HuH-7 (cell line): ENCODE data around the gene ABCC1.
"Not testable (repeated sequence)": the region's sequence is repeated elsewhere in the genome, so short reads cannot be mapped to it uniquely, and the experiment has no call there.

Experiments used
- DNase-seq: peaks from one replicate; pipeline ENCODE4 v3.0.0; 2011; ENCODE audit warnings: low spot score

ABCC1 gene

DNA sequence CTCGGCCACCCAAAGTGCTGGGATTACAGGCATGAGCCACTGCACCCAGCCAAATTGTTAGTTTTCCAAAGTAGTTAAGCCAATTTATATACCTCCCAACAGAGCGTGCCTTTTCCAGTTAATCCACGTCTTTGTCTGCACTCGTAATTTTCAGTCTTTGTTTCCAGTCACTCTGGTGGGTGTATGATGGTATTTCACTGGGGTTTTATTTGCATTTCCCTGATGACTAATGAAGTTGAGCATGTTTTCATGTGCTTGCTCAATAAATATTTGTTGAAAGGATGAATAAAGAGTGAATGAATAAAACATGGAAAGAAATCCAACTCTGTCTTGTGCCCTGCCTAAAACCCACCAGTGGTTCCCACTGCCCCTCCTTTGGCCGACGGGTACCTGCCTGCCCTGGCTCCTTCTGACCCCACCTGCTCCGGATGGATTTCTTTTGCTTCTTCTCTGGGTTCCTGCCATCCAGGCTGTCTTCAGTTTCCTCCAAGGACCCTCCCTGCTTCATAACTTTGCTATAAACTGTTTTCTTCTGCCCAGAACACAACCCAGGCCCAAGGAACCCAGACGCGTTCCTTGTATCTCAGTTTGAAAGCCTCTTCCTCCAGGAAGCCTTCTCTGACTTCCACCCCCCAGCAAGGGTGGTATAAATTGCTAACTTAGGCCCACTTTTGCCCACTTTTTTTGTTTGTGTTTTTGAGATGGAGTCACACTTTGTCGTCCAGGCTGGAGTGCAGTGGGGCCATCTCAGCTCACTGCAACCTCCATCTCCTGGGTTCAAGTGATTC lies 3.0 kb upstream of the ABCC1 start:
- no peak for DNase-seq

DNA sequence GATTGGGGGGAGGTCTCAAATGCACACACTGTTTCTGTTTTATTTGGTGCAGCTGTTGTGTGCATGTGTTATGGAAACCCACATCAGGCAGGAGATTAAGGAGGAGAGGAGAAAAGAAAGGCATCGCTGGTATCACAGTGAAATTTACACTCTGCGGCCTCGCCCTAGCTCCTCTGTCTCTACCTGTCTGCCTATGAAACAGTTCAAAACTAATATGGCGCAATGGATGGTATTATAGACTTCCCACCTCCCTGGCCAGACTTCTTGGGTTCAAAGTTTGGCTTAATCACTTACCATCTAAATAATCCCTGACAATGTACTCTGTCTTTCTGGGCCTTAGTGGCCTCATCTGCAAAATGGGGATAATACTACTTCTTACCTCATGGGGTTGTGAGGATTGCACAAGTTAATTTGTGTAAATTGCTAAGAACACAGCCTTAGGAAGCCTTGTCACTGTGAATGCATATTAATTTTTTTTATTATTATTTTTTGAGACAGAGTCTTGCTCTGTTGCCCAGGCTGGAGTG lies 1.4 kb upstream of the ABCC1 start:
- no peak for DNase-seq

DNA sequence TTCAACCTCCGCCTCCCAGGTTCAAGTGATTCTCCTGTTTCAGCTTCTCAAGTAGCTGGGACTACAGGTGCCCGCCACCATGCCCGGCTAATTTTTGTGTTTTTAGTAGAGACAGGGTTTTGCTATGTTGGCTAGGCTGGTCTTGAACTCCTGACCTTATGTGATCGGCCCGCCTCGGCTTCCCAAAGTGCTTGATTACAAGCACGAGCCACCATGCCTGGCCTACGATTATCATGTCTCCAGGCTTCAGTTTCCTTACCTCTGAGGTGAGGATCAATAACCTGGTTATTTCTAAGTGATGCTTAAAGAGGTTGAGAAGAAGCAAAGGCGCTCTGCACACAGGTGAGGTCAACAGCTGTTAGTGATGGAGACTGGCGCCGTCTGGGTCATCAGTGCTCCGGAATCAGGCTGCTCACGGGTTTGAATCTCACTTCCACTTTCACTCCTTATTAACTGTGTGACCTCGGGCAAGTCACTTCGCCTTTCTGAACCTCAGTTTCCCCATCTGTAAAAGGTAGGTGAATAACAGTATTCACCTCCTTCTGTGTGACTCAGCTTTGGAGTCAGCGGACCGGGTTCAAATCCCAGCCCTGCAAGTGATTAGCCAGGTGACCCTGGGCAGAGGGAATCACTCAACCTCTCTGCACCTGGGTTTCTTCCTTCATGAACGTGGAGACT lies 745 bp upstream of the ABCC1 start:
- no peak for DNase-seq

DNA sequence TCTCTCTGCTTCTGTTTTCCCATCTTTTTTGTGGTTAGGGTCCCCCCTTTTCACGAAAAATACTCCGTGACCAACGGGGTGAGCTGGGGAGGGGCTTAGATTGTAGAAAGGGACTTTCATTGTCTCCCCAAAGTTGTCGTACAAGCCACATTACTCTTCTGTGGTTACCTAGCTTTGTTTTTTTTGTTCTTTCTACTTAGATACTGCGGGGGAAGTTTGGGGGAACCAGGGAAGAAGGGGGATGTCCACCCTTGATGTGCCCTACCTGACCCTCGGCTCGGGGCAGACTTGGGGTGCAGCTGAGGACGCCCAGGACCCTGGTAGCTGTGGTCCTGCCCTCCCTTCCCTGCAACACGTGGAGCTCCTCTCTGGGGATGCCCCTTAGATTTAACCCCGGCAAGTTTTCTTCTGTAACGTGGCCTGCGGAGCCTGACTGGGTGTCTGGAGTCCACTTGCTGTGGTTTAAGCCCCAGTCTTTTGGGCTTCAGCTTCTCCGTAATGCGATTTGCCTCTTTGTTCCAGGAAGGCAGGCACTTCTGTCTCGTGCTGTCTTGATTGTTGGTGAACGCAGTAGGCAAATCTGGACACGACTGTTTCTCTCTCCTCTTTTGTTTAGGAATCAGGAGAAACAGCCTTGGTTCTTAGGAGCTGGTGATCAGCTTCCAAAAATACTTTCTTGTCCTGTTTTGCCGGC lies 892 bp downstream of the ABCC1 start:
- DNase-seq, result no peak

DNA sequence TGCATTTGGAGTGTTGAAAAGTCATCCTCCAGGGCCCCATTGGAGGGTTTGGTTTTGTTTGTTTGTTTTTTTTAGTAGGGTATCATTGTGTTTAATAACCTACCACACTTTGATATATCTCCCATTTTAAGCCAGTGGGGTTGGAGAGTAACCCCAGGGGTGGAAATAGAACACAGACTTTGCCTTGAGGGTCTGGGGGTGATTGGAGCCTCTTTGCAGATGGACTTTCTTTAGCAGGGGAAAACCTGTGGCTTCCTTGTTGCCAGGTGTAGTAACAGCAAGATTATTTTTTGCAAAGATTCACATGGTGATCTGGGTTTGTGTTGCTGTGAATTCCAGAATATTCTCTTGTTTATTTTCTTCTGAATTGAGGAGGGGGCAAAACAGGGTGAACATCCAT lies 1.5 kb downstream of the ABCC1 start:
- no peak for DNase-seq

DNA sequence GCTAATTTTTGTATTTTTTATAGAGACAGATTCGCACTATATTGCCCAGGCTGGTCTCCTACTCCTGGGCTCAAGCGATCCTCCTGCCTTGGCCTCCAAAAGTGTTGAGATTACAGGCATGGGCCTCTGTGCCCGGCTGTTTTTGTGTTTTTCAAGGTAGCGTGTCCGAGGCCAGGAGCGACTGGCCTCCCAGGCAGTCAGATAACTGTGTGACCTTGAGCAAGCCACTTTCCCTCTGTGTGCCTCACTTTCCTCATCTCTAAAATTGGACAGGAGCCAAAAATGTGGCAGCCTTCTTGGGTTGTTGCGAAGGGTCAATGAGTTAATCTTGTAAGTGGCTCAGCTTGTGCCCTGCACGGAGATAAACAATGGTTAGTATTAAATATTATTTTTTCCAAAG lies 2.4 kb downstream of the ABCC1 start:
- DNase-seq, result no peak

DNA sequence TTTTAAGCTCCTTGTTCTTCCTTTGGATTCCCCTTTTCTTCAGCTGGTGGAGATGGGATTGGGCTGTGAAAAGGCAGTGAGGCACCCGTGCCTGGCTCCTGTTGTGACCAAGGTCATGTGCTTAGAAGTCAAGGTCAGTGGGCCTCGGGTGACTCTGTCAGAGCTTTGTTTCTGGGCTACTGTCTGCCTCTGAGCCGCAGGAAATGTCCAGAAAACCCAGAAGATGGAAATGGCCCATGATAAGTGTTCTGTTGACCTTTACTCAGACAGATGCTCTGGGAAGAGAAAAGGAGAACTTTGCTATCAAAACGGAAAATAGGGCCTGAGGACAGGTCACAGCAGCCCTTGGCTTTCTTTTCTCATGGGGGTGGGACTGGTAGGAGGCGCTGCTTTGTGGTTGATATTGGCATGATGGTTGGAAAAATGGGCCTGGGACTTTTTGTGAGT lies 2.9 kb downstream of the ABCC1 start:
- no peak for DNase-seq

DNA sequence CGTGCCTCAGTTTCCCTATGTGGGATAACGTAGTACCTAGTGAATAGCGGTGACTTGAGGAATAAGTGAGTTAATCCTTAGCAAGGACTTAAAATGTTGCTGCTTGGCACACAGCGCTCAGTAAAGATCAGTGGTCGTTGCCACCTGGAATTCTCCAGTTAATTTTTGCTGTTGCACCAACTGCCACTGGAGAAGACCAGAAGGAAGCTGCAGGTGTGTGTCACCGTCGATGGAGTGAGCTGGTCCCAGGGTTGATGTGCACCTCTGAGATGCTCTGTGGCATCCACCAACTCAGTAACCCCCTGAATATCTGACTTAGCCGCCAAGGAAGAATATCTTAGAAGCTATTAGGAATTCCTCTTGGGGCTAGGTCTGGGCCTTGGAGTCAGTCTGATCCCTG lies 4.1 kb downstream of the ABCC1 start:
- no peak for DNase-seq

DNA sequence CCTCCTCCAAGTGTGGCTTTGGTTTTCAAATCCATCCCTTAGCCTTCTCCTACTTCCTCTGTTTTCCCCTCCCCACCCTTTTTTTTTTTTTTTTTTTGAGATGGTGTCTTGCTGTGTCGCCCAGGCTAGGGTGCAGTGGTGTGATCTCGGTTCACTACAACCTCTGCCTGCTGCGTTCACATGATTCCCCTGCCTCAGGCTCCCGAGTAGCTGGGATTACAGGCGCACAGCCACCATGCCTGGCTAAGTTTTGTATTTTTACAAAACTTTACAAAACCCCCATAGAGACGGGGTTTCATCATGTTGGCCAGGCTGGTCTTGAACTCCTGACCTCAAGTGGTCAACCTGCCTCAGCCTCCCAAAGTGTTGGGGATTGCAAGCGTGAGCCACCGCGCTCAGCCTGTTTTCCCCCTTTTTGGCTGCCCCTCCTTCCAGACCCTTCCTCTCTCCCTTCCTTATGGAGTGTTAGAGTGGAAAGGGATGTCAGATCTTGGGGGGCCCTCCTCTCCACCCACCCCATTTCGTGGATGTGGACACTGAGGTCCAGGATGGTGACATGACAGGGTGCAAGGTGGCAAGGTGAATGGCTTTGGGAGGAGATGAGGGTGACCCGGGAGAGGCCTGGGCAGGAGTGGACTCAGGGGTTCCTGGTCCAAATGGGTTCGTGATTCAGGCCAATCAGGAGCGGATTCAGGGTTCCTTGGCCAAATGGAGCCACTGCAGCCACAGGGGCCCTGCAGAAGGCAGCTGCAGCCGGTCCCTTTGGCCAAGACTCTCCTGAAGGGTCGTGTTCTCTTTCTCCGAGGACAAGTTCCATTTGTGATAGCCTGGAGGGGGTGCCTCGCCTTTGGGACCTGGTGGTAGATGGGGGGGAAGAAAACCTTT lies 4.8 kb downstream of the ABCC1 start:
- no peak for DNase-seq

DNA sequence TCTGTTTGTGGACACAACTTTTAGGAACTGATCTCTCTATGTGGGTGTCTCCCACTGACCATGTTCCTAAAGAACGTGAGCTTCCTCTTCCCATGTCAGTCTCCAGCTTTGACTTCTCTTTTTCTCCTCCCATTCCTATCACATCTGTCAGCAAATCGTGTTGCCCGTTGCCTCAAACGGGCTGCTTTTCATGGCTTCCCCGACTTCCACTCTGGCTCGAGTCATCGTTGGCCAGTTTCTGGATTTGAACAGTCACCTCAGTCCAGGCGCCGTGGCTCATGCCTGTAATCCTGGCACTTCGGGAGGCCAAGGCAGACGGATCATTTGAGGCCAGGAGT lies 5.4 kb downstream of the ABCC1 start:
- DNase-seq, result no peak

DNA sequence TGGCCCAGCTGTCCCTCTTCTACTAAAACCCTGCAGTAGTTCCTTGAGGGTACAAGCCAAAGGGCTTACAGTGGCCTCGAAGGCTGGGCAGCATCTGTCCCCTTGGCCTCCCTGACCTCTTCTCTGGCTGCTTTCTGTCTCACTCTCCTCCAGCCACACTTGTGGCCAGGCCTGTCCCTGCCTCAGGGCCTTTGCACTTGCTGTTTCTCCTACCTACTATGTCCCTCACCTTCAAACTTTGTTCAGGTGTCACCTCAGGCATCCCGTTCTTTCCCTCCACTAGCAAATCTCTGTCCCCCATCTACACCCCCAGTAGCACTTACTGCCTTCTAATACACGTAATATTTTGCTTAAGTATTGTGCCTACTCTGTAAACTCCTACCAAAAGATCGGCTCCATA lies 6.0 kb downstream of the ABCC1 start:
- no peak for DNase-seq

DNA sequence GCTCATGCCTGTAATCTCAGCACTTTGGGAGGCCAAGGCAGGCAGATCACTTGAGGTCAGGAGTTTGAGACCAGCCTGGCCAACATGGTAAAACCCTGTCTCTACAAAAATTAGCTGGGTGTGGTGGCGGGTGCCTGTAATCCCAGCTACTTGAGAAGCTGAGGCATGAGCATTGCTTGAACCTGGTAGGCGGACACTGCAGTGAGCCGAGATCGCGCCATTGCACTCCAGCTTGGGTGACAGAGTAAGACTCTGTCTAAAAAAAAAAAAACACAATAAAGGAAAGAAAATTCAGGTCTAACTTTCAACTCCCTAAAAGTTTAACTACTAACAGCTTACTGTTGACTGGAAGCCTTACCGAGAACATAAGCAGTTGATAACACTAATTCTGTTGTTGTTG lies 6.7 kb downstream of the ABCC1 start:
- DNase-seq, result not testable (repeated sequence)

DNA sequence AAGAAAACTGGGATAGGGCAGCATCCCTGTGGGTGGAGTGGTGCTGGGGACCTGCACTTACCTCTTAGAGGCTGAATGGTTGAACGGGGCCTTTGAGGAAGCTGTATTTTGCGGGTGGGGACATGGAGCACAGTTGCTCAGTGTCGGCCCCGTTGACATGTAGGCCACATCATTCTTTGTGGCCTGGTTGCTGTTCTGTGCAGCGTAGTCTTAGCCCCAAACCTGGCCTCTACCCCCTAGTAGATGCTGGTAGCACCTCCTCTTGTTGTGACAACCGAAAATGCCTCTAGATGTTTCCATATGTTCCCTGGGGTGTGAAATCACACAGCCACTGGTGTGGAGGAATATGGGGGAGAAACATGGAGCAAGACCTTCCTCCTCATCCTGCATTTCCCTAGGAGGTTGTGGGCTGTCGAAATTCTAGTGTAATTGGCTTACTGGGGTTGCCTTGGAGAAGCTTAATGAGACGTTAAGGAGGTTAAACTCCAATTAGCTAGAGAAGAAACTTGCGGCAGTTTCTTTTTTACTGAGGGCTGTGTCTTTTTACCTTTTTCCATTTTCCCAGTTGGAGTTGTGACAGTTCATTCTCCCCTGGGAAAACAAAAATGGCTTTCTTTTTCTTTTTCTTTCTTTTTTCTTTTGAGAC lies 9.4 kb downstream of the ABCC1 start:
- no peak for DNase-seq

DNA sequence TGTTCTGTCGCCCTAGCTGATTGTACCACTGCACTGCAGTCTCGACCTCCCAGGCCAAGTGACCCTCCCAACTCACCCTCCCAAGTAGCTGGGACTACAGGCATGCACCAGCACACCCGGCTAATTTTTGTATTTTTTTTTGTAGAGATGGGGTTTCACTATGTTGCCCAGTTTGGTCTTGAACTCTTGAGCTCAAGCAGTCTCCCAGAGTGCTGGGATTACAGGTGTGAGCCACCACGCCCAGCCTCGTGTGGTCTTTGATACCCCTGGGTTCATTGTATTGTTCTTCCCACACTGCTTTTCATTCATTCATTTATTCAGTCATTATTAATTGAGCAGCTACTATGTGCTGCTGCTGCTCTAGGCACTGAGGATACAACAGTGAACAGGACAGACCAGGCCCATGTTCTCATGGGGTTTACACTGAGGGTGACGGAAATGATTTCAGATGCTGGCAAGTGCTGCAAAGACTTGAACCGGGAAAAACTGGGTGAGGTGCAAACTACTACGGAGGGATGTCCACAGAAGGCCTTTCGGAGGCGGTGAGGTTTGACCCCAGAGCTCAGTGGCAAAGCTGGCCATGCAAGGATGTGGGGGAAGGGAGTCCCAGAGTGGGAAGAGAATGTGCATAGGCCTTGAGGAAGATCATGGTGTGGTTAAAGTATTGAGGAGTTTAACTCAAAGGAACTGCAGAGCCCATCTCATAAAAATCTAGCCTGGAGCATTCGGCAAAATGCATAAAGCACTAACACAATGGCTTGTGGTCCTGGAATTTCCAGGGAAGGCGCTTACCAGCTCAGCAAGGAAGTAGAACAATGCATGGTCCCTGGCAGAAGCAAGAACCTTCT lies 10.9 kb downstream of the ABCC1 start:
- DNase-seq, result no peak

DNA sequence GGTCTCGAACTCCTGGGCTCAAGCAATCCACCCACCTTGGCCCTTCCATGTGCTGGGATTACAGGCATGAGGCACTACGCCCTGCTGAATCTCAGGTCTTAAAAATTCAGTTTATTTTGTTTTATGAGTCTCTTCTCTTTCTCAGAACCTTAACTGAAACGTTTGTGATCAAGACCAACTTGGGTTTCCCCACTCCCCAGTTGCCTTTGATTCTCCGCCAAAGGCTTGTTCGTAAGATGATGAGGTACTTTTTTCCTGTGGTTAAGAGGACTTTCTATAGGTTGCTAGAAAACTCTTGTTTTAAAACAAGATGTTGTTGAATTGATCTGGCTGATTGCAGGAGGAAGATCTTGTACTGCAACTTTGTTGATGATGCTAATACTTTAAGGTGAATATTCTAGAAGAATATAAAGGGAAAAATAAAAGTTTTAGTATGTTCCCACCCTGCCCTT lies 11.7 kb downstream of the ABCC1 start:
- no peak for DNase-seq

DNA sequence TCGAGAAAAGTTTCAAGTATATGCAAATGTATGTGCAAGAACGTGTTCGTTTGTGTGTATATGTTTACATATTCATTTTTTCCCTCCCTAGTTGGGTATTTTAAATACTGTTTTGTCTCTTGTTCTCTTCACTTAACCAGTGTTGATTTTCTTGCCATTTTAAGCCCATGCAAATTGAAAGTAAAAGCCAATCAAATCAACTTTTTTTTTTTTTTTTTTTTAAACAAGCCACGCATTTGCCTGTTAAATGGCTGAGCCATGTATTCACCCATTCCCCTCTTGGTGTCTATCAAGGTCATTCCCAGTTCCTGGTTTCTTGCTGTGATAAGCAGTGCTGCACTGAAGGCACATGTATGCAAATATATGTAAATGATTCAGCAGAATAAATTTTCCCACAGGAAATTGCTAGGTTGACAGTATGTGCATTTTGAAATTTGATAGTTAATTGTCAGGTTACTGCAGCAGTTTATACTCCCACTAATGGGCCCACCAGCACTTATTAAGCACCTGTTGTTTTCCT lies 12.2 kb downstream of the ABCC1 start:
- no peak for DNase-seq

DNA sequence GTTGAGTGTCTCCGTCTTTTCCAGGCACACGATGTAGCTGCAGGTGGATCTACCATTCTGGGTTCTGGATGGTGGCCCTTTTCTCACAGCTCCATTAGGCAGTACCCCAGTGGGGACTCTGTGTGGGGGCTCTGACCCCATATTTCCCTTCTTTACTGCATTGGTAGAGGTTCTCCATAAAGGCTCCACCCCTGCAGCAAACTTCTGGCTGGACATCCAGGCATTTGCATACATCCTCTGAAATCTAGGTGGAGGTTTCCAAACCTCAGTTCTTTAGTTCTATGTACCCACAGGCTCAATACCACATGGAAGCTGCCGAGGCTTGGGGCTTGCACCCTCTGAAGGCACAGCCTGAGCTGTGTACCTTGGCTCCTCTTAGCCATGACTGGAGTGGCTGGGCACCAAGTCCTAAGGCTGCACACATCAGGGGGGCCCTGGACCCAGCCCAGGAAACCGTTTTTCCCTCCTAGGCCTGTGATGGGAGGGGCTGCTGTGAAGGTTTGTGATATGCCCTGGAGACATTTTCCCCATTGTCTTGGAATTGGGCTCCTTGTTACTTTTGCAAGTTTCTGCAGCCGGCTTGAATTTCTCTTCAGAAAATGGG lies 14.0 kb downstream of the ABCC1 start:
- no peak for DNase-seq

DNA sequence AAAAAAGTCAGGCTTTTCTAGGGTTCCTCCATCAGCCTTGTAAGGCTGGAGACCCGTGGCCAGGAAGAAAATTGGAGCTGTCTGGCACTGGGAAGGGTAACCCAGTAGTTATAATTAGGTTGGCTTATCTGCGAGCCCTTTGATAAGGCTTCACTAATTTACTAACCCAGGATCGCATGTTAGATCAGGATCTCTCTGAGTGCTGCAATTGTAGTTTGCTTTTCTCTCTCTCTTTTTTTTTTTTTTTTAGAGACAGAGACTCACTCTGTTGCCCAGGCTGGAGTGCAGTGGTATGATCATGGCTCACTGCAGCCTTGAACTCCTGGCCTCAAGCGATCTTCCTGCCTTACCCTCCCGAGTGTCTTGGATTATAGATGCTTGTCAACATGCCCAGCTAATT lies 17.0 kb downstream of the ABCC1 start:
- no peak for DNase-seq

DNA sequence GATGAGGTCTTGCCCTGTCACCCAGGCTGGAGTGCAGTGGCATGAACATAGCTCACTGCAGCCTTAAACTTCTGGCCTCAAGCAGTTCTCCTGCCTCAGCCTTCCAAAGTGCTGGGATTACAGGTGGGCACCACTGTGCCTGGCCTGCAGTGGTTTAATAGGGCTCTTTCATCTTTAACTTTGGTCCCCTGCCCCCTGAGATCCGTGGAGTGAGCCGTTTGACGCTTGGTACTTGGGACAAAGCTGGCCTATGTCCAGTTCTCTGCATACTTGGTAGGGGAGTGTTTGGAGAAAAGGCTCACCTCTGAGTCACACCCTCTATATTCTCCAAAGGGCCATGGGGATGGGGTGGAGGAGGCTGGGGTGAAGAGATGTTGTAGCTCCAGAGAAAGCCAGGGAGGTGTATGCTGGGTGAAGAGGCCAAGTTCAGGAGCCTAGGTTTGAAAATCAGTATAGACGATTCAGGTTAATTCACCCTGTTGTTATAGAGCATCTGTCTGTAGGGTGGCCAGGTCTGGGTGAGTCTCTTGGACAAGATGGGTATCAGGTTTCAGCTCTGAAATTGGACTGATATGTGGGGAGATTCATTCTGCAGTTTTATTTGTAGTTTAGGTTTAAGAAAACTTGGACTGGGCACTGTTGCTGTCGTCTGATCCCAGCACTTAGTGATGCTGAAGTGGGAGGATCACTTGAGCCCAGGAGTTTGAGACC lies 17.6 kb downstream of the ABCC1 start:
- DNase-seq, result no peak
